ENCODE results near the gene FN1. TPM values are rescaled to one million over a fixed set of nuclear protein-coding genes. Genes with fewer than 3 reads are reported as not detected.

FN1 gene
- total RNA-seq, 1 donor from 2014 or later, result 2,584 TPM

- Histone ChIP-seq H3K27me3 (ENCODE audit: control insufficient read depth, insufficient read depth, low read length) (no peaks in the 10 kb centered on the region), H3K36me3 (ENCODE audit: control insufficient read depth, insufficient read depth, low read length) (peaks cover 5% of the 10 kb centered on the region), H3K4me3 (ENCODE audit: low read depth, low read length) (no peak overlapping the region)
- DNase-seq (ENCODE audit: low read depth), result no peak
- no peak for TF ChIP-seq CTCF (IDR thresholded peaks at IDR 0.05; ENCODE audit: insufficient read depth, low read length, poor library complexity, severe bottlenecking)
Measured at GRCh38 chr2:215404348-215405012, 31.4 kb downstream of the FN1 start.

GRCh38 chr2:215403441-215404347, 32.2 kb downstream of the FN1 start:
- DNase-seq (ENCODE audit: low read depth), result no peak
- Histone ChIP-seq H3K4me3 (ENCODE audit: low read depth, low read length) (no peak overlapping the region), H3K27me3 (ENCODE audit: control insufficient read depth, insufficient read depth, low read length) (no peaks in the 10 kb centered on the region), H3K36me3 (ENCODE audit: control insufficient read depth, insufficient read depth, low read length) (peaks cover 5% of the 10 kb centered on the region)
- TF ChIP-seq CTCF (IDR thresholded peaks at IDR 0.05; ENCODE audit: insufficient read depth, low read length, poor library complexity, severe bottlenecking), result no peak

GRCh38 chr2:215401896-215402379, 33.9 kb downstream of the FN1 start:
- Histone ChIP-seq H3K4me3 (ENCODE audit: low read depth, low read length) (no peak overlapping the region), H3K36me3 (ENCODE audit: control insufficient read depth, insufficient read depth, low read length) (peaks cover 5% of the 10 kb centered on the region), H3K27me3 (ENCODE audit: control insufficient read depth, insufficient read depth, low read length) (no peaks in the 10 kb centered on the region)
- no peak for TF ChIP-seq CTCF (IDR thresholded peaks at IDR 0.05; ENCODE audit: insufficient read depth, low read length, poor library complexity, severe bottlenecking)
- DNase-seq (ENCODE audit: low read depth), result peak; percentile 44

- H3K27me3 ChIP-seq (ENCODE audit: control insufficient read depth, insufficient read depth, low read length), result no peaks in the 10 kb centered on the region
- peaks cover 4% of the 10 kb centered on the region for H3K36me3 ChIP-seq (ENCODE audit: control insufficient read depth, insufficient read depth, low read length)
- no peak overlapping the region for H3K4me3 ChIP-seq (ENCODE audit: low read depth, low read length)
- DNase-seq (ENCODE audit: low read depth), result no peak
- no peak for TF ChIP-seq CTCF (IDR thresholded peaks at IDR 0.05; ENCODE audit: insufficient read depth, low read length, poor library complexity, severe bottlenecking)
Measured at GRCh38 chr2:215399067-215399716, 36.7 kb downstream of the FN1 start.

- H3K36me3 ChIP-seq (ENCODE audit: control insufficient read depth, insufficient read depth, low read length), result peaks cover 7% of the 10 kb centered on the region
- no peak for DNase-seq (ENCODE audit: low read depth)
- no peak for TF ChIP-seq CTCF (IDR thresholded peaks at IDR 0.05; ENCODE audit: insufficient read depth, low read length, poor library complexity, severe bottlenecking)
- no peaks in the 10 kb centered on the region for H3K27me3 ChIP-seq (ENCODE audit: control insufficient read depth, insufficient read depth, low read length)
- no peak overlapping the region for H3K4me3 ChIP-seq (ENCODE audit: low read depth, low read length)
Measured at GRCh38 chr2:215397632-215398341, 38.1 kb downstream of the FN1 start.

Measured in kidney epithelial cell (primary cell).